ENCODE results near the gene ZBTB21. TPM values are rescaled to one million over a fixed set of nuclear protein-coding genes. Genes with fewer than 3 reads are reported as not detected.
A peak's percentile ranks its signal among the peaks of the same experiment; 100 is the strongest.

Gene ZBTB21
- total and polyA plus RNA-seq, 2 of the 4 experiments (the other 2 are of a cell fraction), result 6.8 to 12.0 TPM

DNA sequence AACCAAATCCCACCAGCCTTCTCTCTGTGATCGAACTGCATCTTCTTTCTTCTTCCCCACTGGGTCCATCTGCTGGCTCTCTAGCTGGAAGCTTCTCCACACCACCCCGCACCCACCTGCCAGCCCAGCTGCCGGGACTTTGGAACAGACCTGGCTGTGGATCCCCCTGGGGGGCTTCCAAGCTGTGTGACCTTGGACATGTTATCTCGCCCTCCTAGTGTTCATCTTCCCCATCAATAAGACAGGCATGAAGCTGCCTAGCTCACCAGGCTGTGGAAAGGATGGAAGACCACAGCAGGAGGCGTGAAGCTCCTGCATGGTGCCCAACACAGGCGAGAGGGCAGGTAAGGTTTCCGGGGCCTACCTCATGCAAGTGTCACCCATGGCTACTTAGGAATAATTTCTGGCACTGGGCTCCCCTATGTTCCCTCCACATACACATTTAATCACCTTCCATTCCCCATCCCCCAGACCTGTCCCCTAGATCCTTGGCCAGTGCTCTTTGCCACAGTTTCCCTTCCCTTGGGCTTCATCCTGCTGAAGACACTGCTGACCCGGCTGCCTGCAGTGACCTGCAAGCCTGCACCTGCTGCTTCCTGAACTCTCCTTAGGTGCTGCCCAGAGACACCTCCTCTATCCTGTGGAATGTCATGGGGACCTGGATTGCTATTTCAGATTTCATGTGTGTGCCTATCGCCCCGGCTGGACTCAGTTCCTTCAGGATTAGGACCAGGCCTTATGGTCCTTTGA lies 43.1 kb downstream of the ZBTB21 start:
- Histone ChIP-seq H2AK9ac (replicated peaks; ENCODE audit: low read depth, low read length, poor library complexity) (no peak overlapping the region), H3K79me1 (ENCODE audit: low read depth in 1 of 2, low read length in 2 of 2) (no peaks in the 10 kb centered on the region), H2BK5ac (ENCODE audit: low read depth, low read length, poor library complexity, severe bottlenecking) (no peak overlapping the region), H4K91ac (ENCODE audit: insufficient read depth, low read depth, low read length) (no peak overlapping the region), H2BK15ac (ENCODE audit: low read depth, low read length) (no peak overlapping the region), H2BK120ac (ENCODE audit: low read depth, low read length) (no peak overlapping the region), H3K9ac (ENCODE audit: low read depth, low read length) (no peak overlapping the region), H3K9me3 (ENCODE audit: control insufficient read depth, insufficient read depth, low read length) (no peaks in the 10 kb centered on the region), H3K4me3 (ENCODE audit: insufficient read depth, low read depth, low read length) (no peak overlapping the region), H3K9me1 (ENCODE audit: insufficient read depth, low read length) (no peaks in the 10 kb centered on the region; the same call in 1 of the 2 replicates), H3K36me3 (ENCODE audit: control insufficient read depth, insufficient read depth, low read length) (no peaks in the 10 kb centered on the region), H3K27ac (ENCODE audit: insufficient read depth, low read length) (no peak overlapping the region), H3K14ac (replicated peaks; ENCODE audit: low read depth, low read length) (no peak overlapping the region), H3K4ac (ENCODE audit: low read depth, low read length) (no peak overlapping the region), H3K56ac (ENCODE audit: extremely low read depth, insufficient read depth, low read length) (no peak overlapping the region), H3K4me2 (ENCODE audit: low read depth, low read length) (no peak overlapping the region), H4K8ac (ENCODE audit: low read depth in 2 of 2, low read length in 2 of 2) (no peak overlapping the region), H2AK5ac (ENCODE audit: low read depth, low read length) (no peak overlapping the region), H4K5ac (ENCODE audit: low read depth, low read length) (no peak overlapping the region), H3K4me1 (ENCODE audit: control insufficient read depth, insufficient read depth, low read length) (no peaks in the 10 kb centered on the region; the same call in 1 of the 2 replicates), H3K18ac (ENCODE audit: low read depth, low read length) (no peak overlapping the region), H2AFZ (replicated peaks; ENCODE audit: low read length, poor library complexity) (peak overlapping the region; percentile 27), H3K27me3 (ENCODE audit: control insufficient read depth, insufficient read depth, low read length) (peaks cover 1% of the 10 kb centered on the region; the same call in 1 of the 2 replicates), H2BK20ac (ENCODE audit: low read depth, low read length) (no peak overlapping the region), H4K20me1 (ENCODE audit: insufficient read depth, low read length) (no peaks in the 10 kb centered on the region), H3K23ac (ENCODE audit: low read depth, low read length) (no peak overlapping the region)
- DNase-seq (no peak), ATAC-seq (ENCODE audit: low read depth) (no peak)
- ChIA-PET CTCF (no interaction called here), POLR2A (ENCODE audit: unreplicated experiment) (no interaction called here)
- 89% methylated on average over 3 of the region's 10 CpGs; no CpG with 5 or more reads in 1 of the 2 experiments for WGBS, 2 experiments (ENCODE audit: extremely low coverage in 2 of 2, insufficient read length in 1 of 2)
- dilution Hi-C loops (cut with HindIII; ENCODE audit: low sequenced_read_pairs, unreplicated experiment) (no loop called here), in situ Hi-C loops (cut with MboI; ENCODE audit: low sequenced_read_pairs) (no loop called here), intact Hi-C loops (cut with micrococcal nuclease) (no loop called here)
- no peak for TF ChIP-seq FOS (IDR thresholded peaks at IDR 0.05; ENCODE audit: low read depth, low read length)
- no peak for TF ChIP-seq RAD21 (IDR thresholded peaks at IDR 0.05; ENCODE audit: low read length)
- TF ChIP-seq ELK1 (IDR thresholded peaks at IDR 0.05; ENCODE audit: borderline replicate concordance, low read depth, low read length), result no peak
- TF ChIP-seq NFE2L2 (IDR thresholded peaks at IDR 0.05; ENCODE audit: low read depth, low read length), result no peak
- no peak for TF ChIP-seq RCOR1 (IDR thresholded peaks at IDR 0.05; ENCODE audit: insufficient replicate concordance, low read length)
- TF ChIP-seq, protein P1, sequence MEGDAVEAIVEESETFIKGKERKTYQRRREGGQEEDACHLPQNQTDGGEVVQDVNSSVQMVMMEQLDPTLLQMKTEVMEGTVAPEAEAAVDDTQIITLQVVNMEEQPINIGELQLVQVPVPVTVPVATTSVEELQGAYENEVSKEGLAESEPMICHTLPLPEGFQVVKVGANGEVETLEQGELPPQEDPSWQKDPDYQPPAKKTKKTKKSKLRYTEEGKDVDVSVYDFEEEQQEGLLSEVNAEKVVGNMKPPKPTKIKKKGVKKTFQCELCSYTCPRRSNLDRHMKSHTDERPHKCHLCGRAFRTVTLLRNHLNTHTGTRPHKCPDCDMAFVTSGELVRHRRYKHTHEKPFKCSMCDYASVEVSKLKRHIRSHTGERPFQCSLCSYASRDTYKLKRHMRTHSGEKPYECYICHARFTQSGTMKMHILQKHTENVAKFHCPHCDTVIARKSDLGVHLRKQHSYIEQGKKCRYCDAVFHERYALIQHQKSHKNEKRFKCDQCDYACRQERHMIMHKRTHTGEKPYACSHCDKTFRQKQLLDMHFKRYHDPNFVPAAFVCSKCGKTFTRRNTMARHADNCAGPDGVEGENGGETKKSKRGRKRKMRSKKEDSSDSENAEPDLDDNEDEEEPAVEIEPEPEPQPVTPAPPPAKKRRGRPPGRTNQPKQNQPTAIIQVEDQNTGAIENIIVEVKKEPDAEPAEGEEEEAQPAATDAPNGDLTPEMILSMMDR (conservative IDR thresholded peaks at IDR 0.05; ENCODE audit: low read depth, low read length), result no peak
- no peak for TF ChIP-seq MXI1 (IDR thresholded peaks at IDR 0.05; ENCODE audit: borderline replicate concordance, low read depth, low read length)
- no peak for TF ChIP-seq USF2 (IDR thresholded peaks at IDR 0.05; ENCODE audit: low read depth, low read length)
- no peak for TF ChIP-seq CHD1 (IDR thresholded peaks at IDR 0.05; ENCODE audit: low read depth, low read length)
- no peak for TF ChIP-seq CEBPB (IDR thresholded peaks at IDR 0.05; ENCODE audit: low read depth, low read length)
- BruUV-seq (replicated peaks), result no TSS peak
